DMS53 treated with DMSO at 0.1 percent for 48 hours (cell line): Measurements from ENCODE around the gene C1GALT1C1L.
"Not testable (repeated sequence)": the region's sequence is repeated elsewhere in the genome, so short reads cannot be mapped to it uniquely, and the experiment has no call there.

Source experiments
- DNase-seq: peaks from one replicate; lab custom pipeline; 2025; ENCODE audit not compliant: unreplicated experiment; lab: John Stamatoyannopoulos, UW

Gene C1GALT1C1L

DNA sequence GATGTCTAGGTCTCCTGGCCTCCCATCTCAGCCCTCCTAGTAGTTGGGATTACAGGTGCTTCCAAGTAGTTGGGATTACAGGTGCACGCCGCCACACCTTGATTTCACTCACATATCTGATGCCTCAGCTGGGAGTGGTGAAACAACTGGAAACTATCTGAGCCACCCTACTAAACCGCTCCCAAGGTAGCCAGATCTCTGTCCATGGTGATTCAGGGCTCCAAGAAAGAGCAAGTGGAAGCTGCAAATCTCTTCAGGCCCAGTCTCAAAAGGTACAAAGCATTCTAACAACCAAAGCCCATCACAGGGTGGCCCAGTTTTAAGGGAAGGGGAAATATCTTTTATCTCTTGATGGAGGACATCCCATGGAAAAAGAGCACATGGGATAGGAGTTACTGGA lies 19.0 kb downstream of the C1GALT1C1L start:
- no peak for DNase-seq

DNA sequence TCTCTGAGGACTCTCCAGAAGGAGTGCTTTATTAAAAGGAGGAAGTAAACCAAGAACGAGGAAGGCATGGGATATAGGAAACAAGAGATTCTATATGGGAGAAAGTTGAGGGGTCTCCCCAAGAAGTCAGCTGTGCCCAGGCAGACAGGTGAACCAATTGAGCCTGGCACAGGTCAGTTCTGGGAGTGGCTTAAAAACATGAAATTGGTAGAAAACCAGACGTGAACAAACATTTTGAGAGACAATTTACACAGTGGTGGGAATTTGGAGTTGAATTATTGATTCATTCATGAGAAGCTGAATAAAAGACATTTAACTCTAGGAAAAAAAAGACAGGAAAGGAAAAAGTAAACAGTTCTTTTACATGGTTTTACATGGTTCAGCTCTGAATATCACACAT lies 22.7 kb downstream of the C1GALT1C1L start:
- no peak for DNase-seq

GRCh38 chr2:43648994-43649701 lies 27.1 kb downstream of the C1GALT1C1L start:
- DNase-seq: no peak

- DNase-seq: no peak
Measured at GRCh38 chr2:43643680-43644079, 32.5 kb downstream of the C1GALT1C1L start.

DNA sequence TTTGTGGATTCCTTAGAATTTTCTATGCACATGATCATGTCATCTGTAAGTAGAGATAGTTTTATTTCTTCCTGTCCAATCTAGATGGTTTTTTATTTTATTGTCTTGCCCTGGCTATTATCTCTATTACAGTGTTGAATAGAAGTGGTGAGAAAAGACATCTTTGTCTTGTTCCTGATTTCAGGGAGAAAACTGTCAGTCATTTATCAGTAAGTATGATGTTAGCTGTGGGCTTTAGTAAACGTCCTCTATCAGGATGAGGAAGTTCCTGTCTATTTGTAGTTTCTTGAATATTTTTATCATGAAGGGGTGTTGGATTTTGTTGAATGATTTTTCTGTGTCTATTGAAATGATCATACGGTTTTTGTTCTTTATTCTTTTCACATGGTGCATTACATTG lies 33.9 kb downstream of the C1GALT1C1L start:
- no peak for DNase-seq

DNA sequence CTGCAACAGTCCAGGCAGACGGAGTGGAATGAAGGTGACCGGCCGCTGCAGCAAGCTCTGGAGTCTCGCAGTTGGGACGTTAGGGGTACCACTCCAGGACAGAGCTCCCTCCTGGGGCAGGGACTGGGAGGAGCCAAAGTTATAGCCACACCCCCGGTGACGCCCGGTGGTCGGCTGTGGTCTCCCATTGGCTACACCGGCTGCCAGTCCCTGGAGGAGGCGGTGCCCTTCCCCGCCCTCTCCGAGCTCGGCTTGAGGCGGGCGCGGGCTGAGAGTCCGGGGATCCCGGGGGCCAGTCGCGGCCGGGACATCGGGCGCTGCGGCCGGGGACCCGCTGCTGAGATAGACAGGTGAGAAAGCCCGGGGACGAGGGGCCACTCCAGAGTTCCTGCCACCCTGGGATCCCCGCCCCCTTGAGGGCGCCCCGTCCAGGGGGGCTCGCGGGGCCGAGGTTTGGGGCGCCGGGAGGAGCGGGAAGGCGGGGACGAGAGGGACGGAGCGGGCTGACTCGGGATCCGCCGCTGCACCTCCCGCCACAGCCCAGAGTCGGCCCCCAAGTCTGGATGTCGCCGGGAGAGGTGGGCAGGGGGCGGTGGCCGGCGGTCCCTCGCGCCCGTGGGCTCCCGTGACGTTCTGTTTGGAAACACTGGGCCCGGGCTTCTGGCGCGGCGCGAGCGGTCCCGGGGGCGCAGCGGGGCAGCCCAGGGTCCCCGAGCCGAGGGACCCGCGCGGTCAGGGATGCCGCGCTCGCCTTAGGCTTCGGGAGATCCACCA lies 39.0 kb downstream of the C1GALT1C1L start, which contains the start of gene PLEKHH2:
TSS of gene PLEKHH2 (plus strand) at position 231 of the 774 bp plus-strand sequence. CDS start 7,414 bp downstream, outside the sequence.
- DNase-seq: peak; percentile 89

GRCh38 chr2:43636621-43637020 lies 39.6 kb downstream of the C1GALT1C1L start:
- DNase-seq: no peak

DNA sequence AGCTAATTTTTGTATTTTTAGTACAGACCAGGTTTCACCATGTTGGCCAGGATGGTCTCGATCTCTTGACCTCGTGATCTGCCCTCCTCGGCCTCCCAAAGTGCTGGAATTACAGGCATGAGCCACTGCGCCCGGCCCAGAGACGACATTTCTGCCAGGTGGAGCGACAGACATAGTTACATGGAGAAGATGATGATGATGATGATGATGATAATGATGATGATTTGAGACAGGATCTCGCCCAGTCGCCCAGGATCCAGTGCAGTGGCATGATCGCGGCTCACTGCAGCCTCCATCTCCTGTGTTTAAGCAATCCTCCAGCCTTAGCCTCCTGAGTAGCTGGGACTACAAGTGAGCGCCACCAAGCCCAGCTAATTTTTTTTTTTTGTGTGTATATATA lies 40.1 kb downstream of the C1GALT1C1L start:
- DNase-seq: not testable (repeated sequence)

GRCh38 chr2:43634604-43635306 lies 41.5 kb downstream of the C1GALT1C1L start:
- peak; percentile 99 for DNase-seq

DNA sequence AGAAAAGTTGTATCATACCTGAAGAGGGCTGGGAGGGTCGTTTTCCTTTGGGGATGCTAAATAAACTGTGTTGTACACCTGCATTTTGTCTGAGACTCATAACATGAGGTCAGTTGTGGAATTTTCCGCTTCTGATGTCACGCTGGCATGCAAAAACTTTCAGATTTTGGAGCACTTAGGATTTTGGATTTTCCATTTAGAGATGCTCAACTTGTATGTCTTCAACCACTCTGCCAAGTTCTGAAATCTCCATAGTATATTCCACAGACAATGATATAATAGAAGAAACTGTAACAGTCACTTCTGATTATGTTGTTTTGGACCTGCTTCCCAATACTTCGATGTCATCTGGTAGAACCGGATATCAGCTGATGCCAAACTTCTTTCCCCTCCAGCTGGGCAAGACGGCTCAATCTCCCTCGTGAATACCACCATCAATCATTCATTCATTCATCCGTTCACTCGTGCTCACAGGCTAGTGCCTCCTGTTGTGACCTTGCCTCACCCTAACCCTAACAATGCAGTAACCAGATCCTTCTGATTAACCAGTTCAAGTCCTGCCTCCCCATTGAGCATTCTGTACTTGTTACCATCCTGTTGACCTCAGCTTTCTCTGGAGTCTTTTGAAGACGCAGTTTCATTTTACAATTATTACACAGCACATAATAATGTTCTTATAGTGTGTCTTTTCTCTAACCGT lies 44.5 kb downstream of the C1GALT1C1L start:
- DNase-seq: no peak
